HT1080 (cell line): ENCODE measurements around the gene GNAQ. TPM values are rescaled to one million over a fixed set of nuclear protein-coding genes. Genes with fewer than 3 reads are reported as not detected.

Experiments used
- DNase-seq: peaks from one replicate; pipeline ENCODE4 v3.0.0-alpha.2; 2015; ENCODE audit warnings: low read depth
- total RNA-seq: library from RNA; depleted of rRNA; stranded (reverse); fragments of >200 nt; shearing (Covaris generic); gene quantifications from 2 replicates; pipeline ENCODE4 v1.2.3, GENCODE V29; 2014

The GNAQ gene
- total RNA-seq, 1 experiment from 2014 or later: 14.6 TPM

DNA sequence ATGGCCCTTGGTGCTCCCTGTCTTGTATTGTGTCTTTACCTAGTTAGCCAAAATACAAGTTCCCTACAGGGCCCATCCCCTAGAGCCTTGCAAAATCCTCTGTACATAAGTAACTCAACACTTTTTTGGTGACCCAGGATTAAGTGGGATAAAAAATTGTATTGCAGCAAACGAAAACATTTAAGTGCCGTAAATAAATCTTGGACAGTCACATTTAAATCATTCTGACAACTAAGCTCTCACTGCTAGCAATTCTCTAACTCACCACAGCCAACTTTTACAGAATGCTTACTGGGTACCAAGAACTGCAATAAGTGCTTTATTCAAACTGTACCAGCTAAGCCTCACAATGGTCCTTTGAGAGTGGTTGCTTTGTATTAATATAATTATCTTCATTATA, 56.6 kb downstream of the GNAQ start:
- no peak for DNase-seq

DNA sequence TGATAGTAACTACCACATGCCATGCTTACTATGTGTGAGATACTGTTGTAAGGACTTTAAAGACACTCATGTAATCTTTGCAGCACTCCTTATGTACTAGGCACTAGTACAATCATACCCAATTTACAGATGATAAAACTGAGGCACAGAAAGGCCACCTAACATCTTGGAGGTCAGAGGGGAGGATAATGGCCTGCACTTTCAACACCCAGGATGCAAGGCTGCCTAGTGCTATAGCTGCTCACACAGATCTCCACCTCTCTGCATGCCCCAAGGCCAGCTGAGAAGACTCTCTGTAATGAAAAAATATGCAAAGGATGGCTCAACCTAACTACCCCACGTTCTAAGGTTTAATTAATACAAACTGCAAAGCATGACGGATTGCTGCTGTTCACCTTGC, 57.2 kb downstream of the GNAQ start:
- DNase-seq: no peak

DNA sequence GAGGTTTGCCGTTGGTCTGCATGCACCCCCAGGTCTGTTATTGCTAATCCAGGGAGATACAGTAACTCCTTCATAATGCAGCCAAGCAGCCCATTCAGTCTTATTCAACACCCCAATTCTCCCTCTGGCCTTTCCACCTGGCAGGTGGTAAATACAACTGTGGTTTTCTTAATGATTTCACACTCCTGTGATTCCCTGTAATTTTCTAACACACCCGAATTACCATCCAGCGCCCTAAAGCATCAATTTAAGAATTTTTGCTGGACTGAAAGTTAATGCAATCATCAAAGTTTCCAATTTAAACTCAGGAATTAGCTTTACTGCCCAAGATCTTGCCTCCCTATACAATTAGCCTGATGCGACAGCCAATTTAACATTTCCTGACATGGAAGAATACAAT, 62.5 kb downstream of the GNAQ start:
- DNase-seq: no peak

DNA sequence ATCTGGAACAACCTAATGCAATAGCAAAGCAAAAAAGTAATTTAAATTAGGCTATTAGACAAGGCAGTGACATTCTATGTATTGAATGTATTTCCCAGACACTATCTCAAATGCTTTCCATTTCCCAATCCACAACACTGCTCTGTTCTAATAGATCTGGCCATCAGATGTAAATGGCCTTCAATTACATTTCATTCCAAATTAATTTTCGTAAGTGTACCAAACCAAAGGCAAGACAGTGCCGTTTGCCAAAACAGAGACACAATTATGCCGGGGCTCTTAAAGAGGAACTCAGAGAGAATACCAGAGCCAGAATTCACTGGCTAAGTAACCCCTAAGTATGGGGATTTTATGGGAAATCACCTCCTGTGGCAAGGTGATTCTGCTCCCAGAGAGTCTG, 63.1 kb downstream of the GNAQ start:
- DNase-seq: no peak

DNA sequence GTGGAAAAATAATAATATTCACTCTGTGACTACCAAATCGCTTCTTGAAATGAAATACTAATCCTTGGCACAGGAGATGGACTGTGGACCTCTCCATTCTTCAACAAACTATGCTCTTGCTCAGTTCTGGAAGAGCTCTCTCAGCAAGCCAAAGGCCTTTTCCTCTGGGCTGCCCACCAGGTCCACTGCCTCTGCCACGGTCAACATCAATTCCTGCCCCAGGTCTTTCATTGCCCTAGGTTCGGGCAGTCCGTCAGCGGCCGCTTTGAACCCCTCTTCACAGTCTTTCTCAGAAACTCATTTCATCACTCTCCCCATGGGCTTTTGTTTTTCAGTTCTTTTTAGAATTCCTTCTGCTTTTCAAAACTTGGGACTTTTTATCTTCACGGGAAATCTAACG, 64.9 kb downstream of the GNAQ start:
- DNase-seq: no peak

DNA sequence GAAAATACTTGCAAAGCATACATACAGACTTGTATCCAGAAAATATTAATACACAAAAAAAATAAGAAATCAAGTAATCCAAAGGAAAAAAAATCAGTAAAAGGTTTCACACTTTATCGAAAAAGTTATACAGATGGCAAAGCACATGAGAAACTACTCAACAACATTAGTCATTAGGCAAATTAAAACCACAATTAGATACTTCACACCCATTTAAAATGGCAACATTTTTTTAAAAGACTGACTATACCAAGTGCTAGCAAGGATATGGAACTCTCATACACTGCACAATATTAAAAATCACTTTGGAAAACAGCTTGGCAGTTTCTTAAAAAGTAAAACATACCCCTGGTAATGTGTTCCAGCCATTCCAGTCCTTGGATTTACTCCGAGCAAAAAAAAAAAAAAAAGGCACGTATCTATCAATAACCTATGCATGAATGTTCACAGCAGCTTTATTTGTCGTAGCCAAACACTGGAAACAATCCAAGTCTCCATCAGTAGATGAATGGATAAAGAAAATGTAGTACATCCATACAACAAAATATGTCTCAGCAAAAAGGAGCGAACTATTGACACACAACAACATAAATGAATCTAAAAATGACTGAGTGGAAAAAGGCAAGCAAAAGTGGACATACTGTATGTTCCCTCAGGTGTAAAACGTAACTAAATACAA, 66.0 kb downstream of the GNAQ start:
- no peak for DNase-seq

DNA sequence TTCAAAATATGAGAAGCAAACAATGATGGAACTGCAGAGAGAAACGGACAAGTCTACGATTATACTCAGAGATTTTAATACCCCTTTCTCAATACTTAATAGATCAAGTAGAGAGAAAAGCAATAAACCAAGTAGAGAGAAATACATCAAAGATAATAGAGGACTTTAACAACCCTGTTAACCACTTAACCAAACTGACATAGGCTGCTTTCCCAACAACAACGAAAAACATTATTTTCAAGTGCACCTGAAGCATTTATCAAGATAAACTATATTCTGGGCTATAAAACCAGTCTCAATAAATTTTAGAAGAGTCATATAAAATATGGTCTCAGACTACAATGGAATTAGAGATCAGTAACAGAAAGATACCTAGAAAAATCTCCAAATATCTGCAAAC, 67.4 kb downstream of the GNAQ start:
- no peak for DNase-seq

DNA sequence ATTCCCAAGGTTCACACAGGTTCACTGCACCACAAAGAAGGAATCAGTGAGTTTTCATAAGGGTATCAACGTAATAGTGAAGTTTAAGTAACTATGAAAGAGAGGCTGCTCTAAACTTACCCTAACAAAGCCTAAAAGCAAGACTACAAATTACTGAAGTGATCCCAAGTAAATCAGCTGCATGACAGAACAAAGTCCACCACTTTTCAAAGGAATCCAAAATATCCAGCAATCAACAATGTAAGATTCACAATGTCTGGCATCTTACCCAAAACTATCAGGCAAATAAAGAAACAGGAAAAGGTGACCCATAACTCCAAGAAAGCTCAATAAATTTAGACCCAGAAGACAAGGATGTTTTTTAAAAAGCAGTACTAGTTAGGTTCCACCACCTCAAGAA, 70.1 kb downstream of the GNAQ start:
- no peak for DNase-seq

DNA sequence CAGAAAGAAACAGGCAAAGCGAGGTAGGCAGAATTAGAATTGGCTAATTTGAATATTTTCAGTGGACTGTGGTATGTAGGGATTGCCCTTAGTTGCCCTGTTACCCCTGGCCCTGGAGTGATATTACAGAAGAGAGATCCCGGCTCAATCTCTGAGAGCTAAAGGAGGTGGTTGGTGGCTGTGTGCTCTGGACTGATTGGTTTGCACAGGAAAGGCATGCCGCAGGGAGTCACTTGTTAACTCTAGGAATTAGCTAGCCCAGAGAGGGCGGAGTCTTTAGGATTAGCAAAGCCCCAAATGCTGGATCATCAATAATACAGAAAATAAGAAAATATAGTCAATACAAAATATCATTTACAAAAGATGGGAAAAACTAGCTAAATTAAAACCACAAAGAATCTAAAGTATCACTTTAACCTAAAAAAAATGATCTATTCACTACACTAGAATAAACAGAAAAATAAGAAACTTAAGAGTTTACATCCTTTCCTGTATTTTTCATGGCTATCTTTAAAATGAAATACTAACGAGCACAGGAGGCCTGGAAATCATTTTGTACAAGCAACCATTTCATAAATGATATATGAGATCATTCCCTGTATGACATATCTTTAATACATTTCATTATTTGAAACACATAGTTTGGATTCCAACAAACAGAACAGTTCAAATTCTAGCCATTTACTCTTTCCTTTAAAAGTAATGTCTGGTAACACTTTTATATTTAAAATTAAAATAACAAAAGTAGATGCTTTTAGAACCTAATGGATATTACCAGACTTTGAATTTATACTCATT, 71.1 kb downstream of the GNAQ start:
- no peak for DNase-seq

DNA sequence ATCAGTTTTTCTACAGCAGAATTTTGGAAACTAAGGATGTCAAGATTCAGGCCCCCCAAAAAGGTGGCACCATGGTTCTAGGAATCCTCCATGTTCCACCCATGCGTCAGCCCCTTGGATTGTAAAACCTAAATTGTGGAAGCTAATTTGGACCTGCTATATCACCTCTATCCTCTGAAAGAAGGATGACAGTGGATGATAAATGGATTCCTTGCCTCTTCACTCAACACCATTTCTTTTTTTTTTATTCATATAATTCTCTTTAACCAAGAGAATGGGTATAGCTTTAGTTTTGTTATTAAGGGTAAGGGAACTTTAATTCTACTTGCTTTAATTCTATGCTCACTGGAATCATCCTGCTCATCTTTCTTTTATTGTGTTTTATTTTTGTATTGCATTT, 71.8 kb downstream of the GNAQ start:
- DNase-seq: no peak

DNA sequence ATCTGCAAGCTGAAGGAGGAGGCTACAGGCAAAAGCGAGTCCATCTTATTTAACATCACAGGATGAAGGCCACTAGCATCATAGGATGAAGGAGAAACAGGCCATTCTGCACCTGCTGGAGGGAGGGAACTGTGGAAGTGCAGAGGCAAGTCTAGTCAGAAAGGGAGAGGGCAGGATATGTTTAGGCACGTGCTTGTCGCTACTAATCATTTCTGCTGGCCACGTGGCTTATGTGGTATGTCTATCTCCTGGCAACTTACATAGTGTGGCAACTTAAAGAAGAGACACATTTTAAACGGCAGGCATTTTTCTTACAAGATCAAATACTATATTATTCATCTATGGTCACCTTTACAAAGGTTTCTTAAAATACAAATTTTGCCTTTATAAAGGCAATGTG, 74.0 kb downstream of the GNAQ start:
- DNase-seq: no peak

DNA sequence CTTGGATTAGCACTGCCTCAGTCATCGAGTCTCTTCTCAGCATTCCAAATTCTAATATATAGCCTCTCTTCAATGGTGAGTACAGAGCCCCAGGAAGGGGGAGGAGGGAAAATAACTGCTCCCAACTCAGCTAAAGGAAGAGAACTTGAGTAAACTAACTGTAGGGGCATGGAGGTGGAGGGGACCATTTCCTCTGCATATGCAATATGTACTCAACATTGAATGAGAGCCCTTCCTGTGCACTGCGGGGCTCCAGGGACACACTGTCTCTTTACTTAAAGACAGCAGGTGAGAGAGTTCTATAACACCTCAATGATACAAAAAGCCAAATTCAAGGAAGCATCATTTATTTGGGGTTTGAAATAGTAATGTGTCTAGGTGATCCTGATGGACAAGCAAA, 75.1 kb downstream of the GNAQ start:
- DNase-seq: no peak

DNA sequence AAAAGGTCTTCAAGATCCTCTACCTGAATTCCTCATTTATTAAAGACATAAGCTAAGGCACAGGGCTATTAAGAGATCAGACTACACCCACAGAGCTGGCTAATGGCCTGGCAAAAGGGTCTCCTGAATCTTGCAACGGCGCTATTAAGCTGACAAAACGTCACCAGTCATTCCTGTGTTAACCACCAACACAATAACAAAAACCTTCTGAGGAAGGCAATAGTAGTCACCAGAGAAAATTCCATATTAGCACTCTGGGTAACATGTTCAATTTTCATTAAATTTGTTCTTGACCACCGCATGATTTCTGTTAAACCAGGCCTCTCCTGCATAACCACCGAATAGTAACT, 77.0 kb downstream of the GNAQ start:
- DNase-seq: no peak

DNA sequence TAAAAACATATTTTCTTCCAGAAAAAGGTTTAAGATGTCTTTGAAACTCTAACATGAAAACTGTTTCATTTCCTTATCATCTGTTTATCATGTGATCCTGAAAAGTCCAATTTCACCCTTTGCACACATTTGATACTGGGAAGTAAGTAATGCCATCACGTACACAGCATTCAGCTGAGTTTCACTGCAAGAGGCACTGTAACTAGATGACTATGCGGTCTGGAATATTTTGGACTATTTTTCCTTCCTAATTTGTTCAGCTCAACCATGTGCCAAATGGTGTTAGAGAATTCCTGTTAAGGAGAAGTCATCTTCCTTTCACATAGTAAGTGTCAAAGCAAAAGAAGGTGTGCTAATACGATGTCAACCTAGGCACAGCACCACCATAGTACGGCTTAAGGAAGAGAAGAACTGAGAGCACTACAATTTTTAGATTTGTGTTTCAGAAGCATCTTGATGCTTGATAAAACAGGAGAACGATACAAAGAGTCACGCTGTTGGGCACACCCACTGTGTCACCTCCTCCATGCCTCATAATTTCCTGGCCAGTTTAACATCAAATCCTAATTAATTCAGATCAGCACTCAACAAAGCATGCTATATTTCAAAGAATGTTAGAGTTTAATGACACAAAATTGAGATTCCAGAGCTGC, 77.5 kb downstream of the GNAQ start:
- DNase-seq: no peak

DNA sequence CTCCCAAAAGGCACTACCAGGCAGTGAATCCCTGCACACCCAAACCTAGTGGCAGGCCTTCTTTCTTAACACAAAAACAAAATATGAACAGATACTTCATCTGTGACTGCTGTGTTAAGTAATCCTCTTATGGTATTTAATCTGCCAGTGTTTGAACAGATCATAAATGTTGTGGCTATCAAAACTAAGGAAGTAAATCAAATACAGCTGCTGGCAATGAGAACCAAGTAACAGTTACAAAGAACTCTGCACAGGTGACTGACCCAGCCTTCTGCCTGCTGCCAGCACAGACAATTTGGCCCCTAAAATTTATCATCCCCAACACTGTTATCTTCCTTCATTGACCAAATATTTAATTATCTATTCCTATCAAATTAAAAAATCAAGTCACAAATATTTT, 78.0 kb downstream of the GNAQ start:
- no peak for DNase-seq

DNA sequence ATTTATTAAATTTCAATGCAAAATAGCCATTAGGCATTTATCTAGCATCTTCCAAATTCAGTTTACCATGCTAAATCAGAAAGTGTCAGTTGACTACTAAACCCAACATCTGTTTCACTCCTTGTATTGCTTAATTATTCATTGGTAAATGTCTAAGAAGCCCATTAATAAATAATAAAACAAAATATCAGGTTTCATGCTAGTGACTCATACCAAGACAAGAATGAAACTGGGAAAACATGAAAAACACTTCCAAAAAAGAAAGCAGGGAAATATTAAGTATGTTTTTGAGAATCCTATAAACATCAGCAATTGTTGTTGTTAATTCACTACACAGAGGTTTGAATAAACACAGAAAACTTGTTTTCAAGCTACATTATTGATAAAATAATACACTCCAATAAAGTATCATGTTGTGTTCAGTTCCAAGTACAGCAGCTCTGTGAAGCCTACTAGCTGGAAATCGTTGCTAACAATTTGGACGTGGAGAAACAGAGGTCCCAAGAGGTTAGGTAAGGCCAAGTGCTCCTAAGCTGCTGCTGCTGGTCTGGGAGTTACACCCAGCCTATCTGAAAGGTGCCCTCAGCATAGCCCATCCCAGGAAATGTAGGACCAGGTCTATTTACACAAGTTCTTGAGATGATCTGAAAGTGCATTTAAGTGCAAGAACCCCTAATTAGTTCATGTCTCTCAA, 78.8 kb downstream of the GNAQ start:
- peak; percentile 14 for DNase-seq

DNA sequence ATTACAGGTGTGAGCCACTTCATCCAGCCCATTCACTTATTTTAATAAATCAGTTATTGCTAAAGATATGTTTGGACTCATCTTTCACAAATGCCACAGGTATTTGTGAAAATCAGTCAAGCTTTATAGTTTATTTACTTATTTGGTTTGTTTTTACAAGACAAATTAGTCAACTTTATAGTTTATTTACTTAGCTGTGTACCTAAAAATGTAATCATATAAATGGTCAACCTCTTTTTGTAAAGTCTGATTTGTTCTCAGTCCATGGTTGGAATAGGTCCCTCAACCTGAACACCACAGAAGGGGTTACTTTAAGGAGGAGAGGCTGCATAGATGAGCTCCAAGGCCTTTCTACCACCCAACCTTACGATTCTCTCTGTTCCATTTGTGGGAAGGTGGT, 80.2 kb downstream of the GNAQ start:
- DNase-seq: no peak

DNA sequence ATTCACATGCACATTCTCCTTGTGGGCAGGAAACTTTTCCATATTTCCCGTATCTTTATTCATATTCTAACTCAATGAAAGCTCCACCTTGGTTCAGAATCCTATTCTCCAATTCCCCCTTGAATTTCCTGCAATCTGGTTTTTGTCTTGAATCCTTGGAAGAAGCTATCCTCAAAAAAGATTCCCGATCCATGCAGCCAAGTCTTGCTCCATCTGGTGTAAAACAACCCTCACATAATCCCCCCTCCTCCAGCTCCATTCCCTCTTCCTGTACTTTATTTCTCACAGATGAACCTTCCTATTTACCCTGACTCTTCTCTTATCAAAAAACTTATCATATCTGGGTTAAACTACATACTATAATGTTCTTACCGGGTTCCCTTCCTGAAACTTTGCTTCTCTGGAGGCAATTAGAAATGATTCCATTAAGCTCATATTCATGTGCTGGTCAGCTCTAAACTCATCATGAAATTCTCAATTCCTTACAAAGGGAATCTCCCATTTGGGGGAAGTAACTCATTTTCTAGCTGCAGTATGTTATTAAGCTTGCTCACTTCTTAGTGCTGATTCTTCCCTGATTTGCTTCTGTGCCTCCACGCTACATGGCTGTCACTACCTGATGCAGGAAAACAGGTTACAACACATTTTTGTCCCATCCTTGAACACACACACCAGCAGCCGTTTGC, 81.7 kb downstream of the GNAQ start:
- DNase-seq: no peak

DNA sequence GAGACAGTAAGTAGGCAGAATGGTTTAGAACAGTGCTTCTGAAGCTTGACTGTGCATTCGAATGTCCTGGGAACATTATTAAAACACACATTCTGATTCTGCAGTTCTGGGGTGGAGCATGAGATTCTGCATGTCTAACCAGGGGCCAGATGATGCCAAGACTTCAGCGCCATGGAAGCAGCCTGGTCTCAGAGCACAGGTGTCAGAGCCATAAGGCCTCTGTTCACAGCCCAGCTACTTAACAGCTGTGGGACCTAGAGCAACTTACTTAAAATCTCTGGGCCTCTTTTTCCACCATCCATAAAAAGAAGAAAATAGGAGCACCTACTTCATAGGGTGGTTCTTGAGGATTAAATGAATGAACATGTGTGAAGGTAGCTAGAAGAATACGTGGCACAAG, 84.0 kb downstream of the GNAQ start:
- DNase-seq: no peak

DNA sequence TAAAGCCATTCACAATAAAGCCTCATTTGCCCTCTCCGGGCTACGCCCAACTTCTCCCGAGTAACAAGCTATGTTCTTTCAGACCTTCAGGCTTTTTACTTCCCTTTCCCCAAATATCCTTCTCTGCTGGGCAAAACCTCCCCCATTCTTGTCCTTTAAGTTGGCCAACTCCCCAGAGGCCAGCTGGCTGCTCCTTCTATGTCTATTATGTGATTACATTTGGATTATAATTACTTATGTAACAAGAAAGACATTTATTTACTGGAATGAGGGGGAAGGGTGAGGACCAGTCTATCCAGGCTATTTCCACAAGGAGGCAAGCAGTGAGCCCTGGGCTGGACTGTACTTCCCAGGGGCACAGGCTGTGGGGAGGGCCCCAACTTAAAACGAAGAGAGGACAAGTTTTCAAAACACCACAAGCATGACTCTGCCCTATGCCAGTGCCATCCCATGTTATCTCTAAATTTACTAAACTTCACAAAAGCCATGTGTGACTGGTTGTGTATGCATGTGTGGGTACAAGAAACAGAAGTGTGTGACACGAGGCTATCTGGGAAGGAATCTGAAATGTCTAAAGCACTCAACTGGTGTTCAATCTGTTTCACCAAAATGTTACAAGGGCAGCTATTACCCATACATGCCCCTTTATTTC, 84.5 kb downstream of the GNAQ start:
- no peak for DNase-seq

DNA sequence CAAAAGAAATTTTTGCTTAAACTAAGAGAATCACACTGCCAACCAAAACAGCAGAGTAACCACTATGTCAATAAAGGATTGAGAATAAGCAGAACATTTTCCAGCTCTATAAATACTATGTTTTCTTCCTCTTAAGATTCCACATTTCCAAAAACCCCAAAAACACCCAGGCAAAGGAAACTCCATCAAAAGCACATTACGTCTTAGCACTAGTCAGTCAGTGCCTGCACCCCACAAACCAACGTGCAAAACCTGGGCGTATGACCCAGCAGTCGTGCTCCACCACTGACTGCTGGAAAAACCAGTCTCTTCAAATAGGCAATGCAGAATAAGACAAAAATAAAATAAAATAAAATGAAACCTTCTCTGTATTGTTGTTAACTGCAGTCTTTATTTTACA, 85.3 kb downstream of the GNAQ start:
- no peak for DNase-seq
